CD4-positive, alpha-beta T cell treated with Interleukin-17A for 4 hours (primary cell): Measurements from ENCODE around the gene GOLPH3L.
A peak's percentile ranks its signal among the peaks of the same experiment; 100 is the strongest.
"Not testable (repeated sequence)": the region's sequence is repeated elsewhere in the genome, so short reads cannot be mapped to it uniquely, and the experiment has no call there.

Experiments
- DNase-seq: peaks from one replicate; pipeline ENCODE4 v3.0.0-alpha.2; 2020; ENCODE audit warnings: mixed read lengths

The GOLPH3L gene

GRCh38 chr1:150613061-150613920 is 83.7 kb downstream of the GOLPH3L start:
- DNase-seq, result peak; percentile 65

- DNase-seq, result no peak
These were observed 85.0 kb downstream of the GOLPH3L start for GRCh38 chr1:150612014-150612345.

GRCh38 chr1:150610576-150610975 is 86.4 kb downstream of the GOLPH3L start:
- DNase-seq, result no peak

GRCh38 chr1:150609732-150610131 is 87.2 kb downstream of the GOLPH3L start:
- DNase-seq, result no peak

- no peak for DNase-seq
These were observed 90.4 kb downstream of the GOLPH3L start for GRCh38 chr1:150606463-150607142.

GRCh38 chr1:150605451-150605731 is 91.6 kb downstream of the GOLPH3L start:
- not testable (repeated sequence) for DNase-seq

GRCh38 chr1:150604226-150604588 is 92.7 kb downstream of the GOLPH3L start:
- no peak for DNase-seq

GRCh38 chr1:150603711-150604110 is 93.2 kb downstream of the GOLPH3L start:
- DNase-seq, result no peak

GRCh38 chr1:150602372-150602771 is 94.6 kb downstream of the GOLPH3L start:
- DNase-seq, result not testable (repeated sequence)

GRCh38 chr1:150601540-150601939 is 95.4 kb downstream of the GOLPH3L start:
- DNase-seq, result no peak

GRCh38 chr1:150598346-150598745 is 98.6 kb downstream of the GOLPH3L start:
- not testable (repeated sequence) for DNase-seq

- DNase-seq, result no peak
These were observed 100.0 kb downstream of the GOLPH3L start for GRCh38 chr1:150596976-150597375.
